Suppressor macrophage treated with lipopolysaccharide for 4 hours (primary cell): ENCODE results near the gene SRSF9.
"Not testable (repeated sequence)": the region's sequence is repeated elsewhere in the genome, so short reads cannot be mapped to it uniquely, and the experiment has no call there.

Experiments
- DNase-seq: peaks from one replicate; pipeline ENCODE4 v3.0.0-alpha.2; 2020

The SRSF9 gene

GRCh38 chr12:120446844-120447178 lies 22.7 kb downstream of the SRSF9 start:
- DNase-seq = not testable (repeated sequence)

GRCh38 chr12:120445911-120446843 lies 23.4 kb downstream of the SRSF9 start, which contains the start of the genes GATC and TRIAP1:
Gene GATC, plus strand, starts transcription at chr12:120446444. Its CDS starts 37 bp downstream, at chr12:120446481.
Gene TRIAP1, minus strand, starts transcription at chr12:120446384. Its CDS starts 12 bp downstream, at chr12:120446372.
- peak; percentile 88 for DNase-seq

GRCh38 chr12:120444676-120445075 lies 24.9 kb downstream of the SRSF9 start:
- DNase-seq = no peak

- DNase-seq = peak; percentile 65
Measured at GRCh38 chr12:120439646-120440247, 29.8 kb downstream of the SRSF9 start.

GRCh38 chr12:120438495-120439198 lies 30.9 kb downstream of the SRSF9 start:
- no peak for DNase-seq

GRCh38 chr12:120437735-120438494 lies 31.6 kb downstream of the SRSF9 start, which contains the start of gene COX6A1:
Gene COX6A1, plus strand, starts transcription at chr12:120438113. Its CDS starts 14 bp downstream, at chr12:120438127.
- DNase-seq = peak; percentile 97

GRCh38 chr12:120432772-120433525 lies 36.6 kb downstream of the SRSF9 start:
- no peak for DNase-seq

GRCh38 chr12:120429368-120429767 lies 40.2 kb downstream of the SRSF9 start:
- no peak for DNase-seq

- no peak for DNase-seq
Measured at GRCh38 chr12:120428597-120429229, 40.8 kb downstream of the SRSF9 start.

- DNase-seq = no peak
Measured at GRCh38 chr12:120425797-120426196, 43.8 kb downstream of the SRSF9 start.

- no peak for DNase-seq
Measured at GRCh38 chr12:120422892-120423456, 46.6 kb downstream of the SRSF9 start.

- no peak for DNase-seq
Measured at GRCh38 chr12:120421701-120422100, 47.8 kb downstream of the SRSF9 start.

- DNase-seq = no peak
Measured at GRCh38 chr12:120417917-120418580, 51.5 kb downstream of the SRSF9 start.

GRCh38 chr12:120416490-120417216 lies 52.9 kb downstream of the SRSF9 start:
- no peak for DNase-seq

GRCh38 chr12:120413901-120414695 lies 55.5 kb downstream of the SRSF9 start:
- DNase-seq = no peak

GRCh38 chr12:120412421-120412820 lies 57.1 kb downstream of the SRSF9 start:
- no peak for DNase-seq
